ENCODE data around the gene TBC1D2B.

DNA sequence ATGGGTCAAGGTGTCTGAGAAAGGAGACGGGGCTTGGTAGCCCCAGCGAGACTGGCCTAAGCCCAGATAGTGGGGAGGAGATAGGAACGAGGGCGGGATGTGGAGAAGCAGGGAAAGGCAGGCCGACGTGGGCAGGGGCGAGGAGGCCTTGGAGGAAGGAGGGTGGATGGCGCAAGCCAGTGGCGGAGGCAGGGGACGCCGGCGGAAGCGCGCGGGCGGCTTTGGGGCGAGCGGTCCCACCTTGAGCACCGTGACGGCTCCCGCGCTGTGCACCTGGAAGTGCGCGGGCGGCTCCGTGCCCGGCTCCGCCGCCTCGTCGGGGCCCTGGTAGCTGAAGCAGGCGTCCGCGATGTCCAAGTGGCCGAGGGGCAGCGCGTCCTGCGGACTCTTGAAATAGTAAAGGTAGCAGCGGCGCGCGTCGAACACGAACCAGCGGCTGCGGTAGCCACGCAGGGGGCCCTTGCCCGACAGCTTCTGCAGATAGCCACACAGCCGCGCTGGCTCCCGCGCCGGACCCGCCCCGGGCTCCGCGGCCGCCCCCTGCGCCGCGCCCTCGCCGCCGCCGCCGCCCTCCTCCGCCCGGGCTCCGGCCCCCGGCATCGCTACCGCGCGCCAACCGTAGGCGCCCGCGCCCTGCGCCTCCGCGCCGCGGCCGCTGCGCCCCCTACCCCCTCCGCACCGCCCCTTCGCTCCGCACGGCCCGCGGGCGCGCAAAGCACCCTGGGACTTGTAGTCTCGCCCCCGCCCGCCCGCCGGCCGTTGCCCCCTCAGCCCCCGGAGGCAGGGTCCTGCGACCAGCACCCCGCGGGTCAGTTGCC, at the start of gene TBC1D2B:
- TF ChIP-seq, protein P1, sequence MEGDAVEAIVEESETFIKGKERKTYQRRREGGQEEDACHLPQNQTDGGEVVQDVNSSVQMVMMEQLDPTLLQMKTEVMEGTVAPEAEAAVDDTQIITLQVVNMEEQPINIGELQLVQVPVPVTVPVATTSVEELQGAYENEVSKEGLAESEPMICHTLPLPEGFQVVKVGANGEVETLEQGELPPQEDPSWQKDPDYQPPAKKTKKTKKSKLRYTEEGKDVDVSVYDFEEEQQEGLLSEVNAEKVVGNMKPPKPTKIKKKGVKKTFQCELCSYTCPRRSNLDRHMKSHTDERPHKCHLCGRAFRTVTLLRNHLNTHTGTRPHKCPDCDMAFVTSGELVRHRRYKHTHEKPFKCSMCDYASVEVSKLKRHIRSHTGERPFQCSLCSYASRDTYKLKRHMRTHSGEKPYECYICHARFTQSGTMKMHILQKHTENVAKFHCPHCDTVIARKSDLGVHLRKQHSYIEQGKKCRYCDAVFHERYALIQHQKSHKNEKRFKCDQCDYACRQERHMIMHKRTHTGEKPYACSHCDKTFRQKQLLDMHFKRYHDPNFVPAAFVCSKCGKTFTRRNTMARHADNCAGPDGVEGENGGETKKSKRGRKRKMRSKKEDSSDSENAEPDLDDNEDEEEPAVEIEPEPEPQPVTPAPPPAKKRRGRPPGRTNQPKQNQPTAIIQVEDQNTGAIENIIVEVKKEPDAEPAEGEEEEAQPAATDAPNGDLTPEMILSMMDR (IDR thresholded peaks at IDR 0.05) = peak in 3 of 12 donors; percentile 1 to 23 (median 7)
- TF ChIP-seq POLR2A (IDR thresholded peaks at IDR 0.05) = no peak

All from heart left ventricle (tissue), 13 donors.